HepG2 (cell line): ENCODE measurements around the gene SERTAD3. TPM values are rescaled to one million over a fixed set of nuclear protein-coding genes. Genes with fewer than 3 reads are reported as not detected.

Source experiments
- ATAC-seq: fragments of 200-7000 bp; cut with Tn5 transposase; 3 replicates; pipeline ENCODE4 v1.9.1; 2020; ENCODE audit warnings: mild to moderate bottlenecking, moderate library complexity
- BruUV-seq: library from RNA; stranded (reverse); fragments of 400-500 nt; replicated peaks from 2 replicates; lab custom pipeline; 2021; lab: Mats Ljungman, UMichigan
- CTCF ChIA-PET: fragments of 300-600 bp; formaldehyde crosslinking; extraction: SDS; loops from one replicate; lab custom pipeline; 2021; ENCODE audit warnings: low total read pairs, inconsistent platforms, low intra/inter-chr PET ratio; lab: Yijun Ruan, JAX
- POLR2A ChIA-PET: fragments of 350-600 bp; sonication (Branson Sonifier 250); formaldehyde crosslinking; loops from one replicate; lab custom pipeline; 2020; ENCODE audit warnings: antibody characterized with exemption, inconsistent platforms; lab: Yijun Ruan, JAX
- DNase-seq: peaks from one replicate; pipeline ENCODE4 v3.0.0-alpha.2; 2015; ENCODE audit warnings: low spot score
- FAIRE-seq: peaks from 3 replicates; lab custom pipeline; 2011; peaks lifted over from hg19 to GRCh38; lab: Jason Lieb, UNC
- H2AFZ ChIP-seq: one replicate; pipeline ENCODE4 v1.6.1; 2011; ENCODE audit warnings: low read length, inconsistent platforms
- H3K27ac ChIP-seq: fragments of 300-600 bp; 3 replicates; pipeline ENCODE4 v1.8.0; 2011; ENCODE audit warnings: mixed run types, mild to moderate bottlenecking, mixed read lengths, low read length, inconsistent platforms; ENCODE audit not compliant: insufficient read depth; ENCODE audit errors: extremely low read length
- H3K27me3 ChIP-seq, 2 experiments: fragments of 200-600 bp in 1 of 2; 2 replicates in 1 of 2; 3 replicates in 1 of 2; pipeline versions ENCODE4 v1.6.0 to v1.8.0; 2011; ENCODE audit warnings: low read length in 2 of 2, mild to moderate bottlenecking in 2 of 2, moderate library complexity in 2 of 2, inconsistent platforms in 1 of 2; ENCODE audit not compliant: insufficient read depth in 2 of 2, control insufficient read depth in 1 of 2
- H3K36me3 ChIP-seq, 2 experiments: fragments of 200-600 bp in 1 of 2; replicated peaks in 1 of 2; 2 replicates in 1 of 2; 3 replicates in 1 of 2; pipeline versions ENCODE4 v1.5.1 to v1.8.0; 2011; ENCODE audit warnings: low read length in 2 of 2, inconsistent platforms in 1 of 2; ENCODE audit not compliant: insufficient read depth in 2 of 2, control insufficient read depth in 1 of 2
- H3K4me1 ChIP-seq: 2 replicates; pipeline ENCODE4 v1.5.1; 2012; ENCODE audit warnings: low read length, inconsistent platforms; ENCODE audit not compliant: insufficient read depth
- H3K4me2 ChIP-seq: 2 replicates; pipeline ENCODE4 v1.6.0; 2011; ENCODE audit warnings: low read depth, low read length, inconsistent platforms
- H3K4me3 ChIP-seq, 3 experiments: fragments of 200-600 bp in 1 of 3; sonication (generic), shearing (Covaris generic) in 1 of 3; replicated peaks in 1 of 3; 2 replicates each; pipeline ENCODE4 v1.5.1; 2011 to 2016; ENCODE audit warnings: low read length in 3 of 3, inconsistent platforms in 2 of 3, low read depth in 2 of 3, mild to moderate bottlenecking in 2 of 3, control low read depth in 1 of 3, mixed read lengths in 1 of 3; ENCODE audit not compliant: insufficient read depth in 1 of 3
- H3K79me2 ChIP-seq: one replicate; pipeline ENCODE4 v1.6.1; 2011; ENCODE audit warnings: low read length, inconsistent platforms; ENCODE audit not compliant: insufficient read depth
- H3K9ac ChIP-seq: 2 replicates; pipeline ENCODE4 v1.6.0; 2011; ENCODE audit warnings: mild to moderate bottlenecking, low read depth, low read length, inconsistent platforms; ENCODE audit not compliant: insufficient read depth
- H3K9me3 ChIP-seq: 2 replicates; pipeline ENCODE4 v1.5.1; 2012; ENCODE audit warnings: mild to moderate bottlenecking, low read length
- H4K20me1 ChIP-seq: 2 replicates; pipeline ENCODE4 v1.6.0; 2011; ENCODE audit warnings: inconsistent platforms, mild to moderate bottlenecking, low read length, moderate library complexity; ENCODE audit not compliant: insufficient read depth
- ETV6 ChIP-seq: sonication (generic); formaldehyde crosslinking; conservative IDR thresholded peaks from 2 replicates; pipeline ENCODE4 v1.4.0; 2020; ENCODE audit warnings: missing genetic modification reagents
- HMG20A ChIP-seq: IDR thresholded peaks from 2 replicates; pipeline ENCODE4 v1.6.1; 2016; ENCODE audit warnings: borderline replicate concordance
- MED8 ChIP-seq: sonication (generic); formaldehyde crosslinking; IDR thresholded peaks from 2 replicates; pipeline ENCODE4 v1.8.1; 2023; ENCODE audit warnings: mild to moderate bottlenecking, missing genetic modification reagents; ENCODE audit not compliant: insufficient replicate concordance
- STAT5B ChIP-seq: sonication (generic); formaldehyde crosslinking; IDR thresholded peaks from 2 replicates; pipeline ENCODE4 v1.4.0; 2020; ENCODE audit warnings: missing genetic modification reagents
- TARDBP ChIP-seq: sonication (generic); formaldehyde crosslinking; IDR thresholded peaks from 2 replicates; pipeline ENCODE4 v1.8.0; 2022; ENCODE audit warnings: mild to moderate bottlenecking, missing genetic modification reagents
- TCF12 ChIP-seq, 2 experiments: fragments of 450-650 bp in 1 of 2; sonication (generic) in 1 of 2; formaldehyde crosslinking in 1 of 2; IDR thresholded peaks; 2 replicates each; pipeline versions ENCODE4 v1.6.1 to v1.8.0; 2017 to 2022; ENCODE audit warnings: antibody characterized with exemption in 1 of 2, mild to moderate bottlenecking in 1 of 2, missing genetic modification reagents in 1 of 2, moderate library complexity in 1 of 2
- ZNF101 ChIP-seq: sonication (generic); formaldehyde crosslinking; IDR thresholded peaks from 2 replicates; pipeline ENCODE4 v1.4.0; 2020; ENCODE audit warnings: mild to moderate bottlenecking, low read depth, missing genetic modification reagents, borderline replicate concordance
- ZNF160 ChIP-seq: sonication (generic); formaldehyde crosslinking; IDR thresholded peaks from 2 replicates; pipeline ENCODE4 v1.8.0; 2022; ENCODE audit warnings: mild to moderate bottlenecking, inconsistent platforms, missing genetic modification reagents
- ZNF17 ChIP-seq: sonication (generic); formaldehyde crosslinking; IDR thresholded peaks from 2 replicates; pipeline ENCODE4 v1.5.0; 2020; ENCODE audit warnings: mild to moderate bottlenecking, missing genetic modification reagents
- ZNF556 ChIP-seq: sonication (generic); formaldehyde crosslinking; IDR thresholded peaks from 2 replicates; pipeline ENCODE4 v1.4.0; 2020; ENCODE audit warnings: mild to moderate bottlenecking, missing genetic modification reagents, borderline replicate concordance
- ZNF629 ChIP-seq: sonication (generic); formaldehyde crosslinking; conservative IDR thresholded peaks from 2 replicates; pipeline ENCODE4 v1.5.0; 2020; ENCODE audit warnings: missing genetic modification reagents
- ZNF816 ChIP-seq: sonication (generic); formaldehyde crosslinking; IDR thresholded peaks from 2 replicates; pipeline ENCODE4 v1.8.0; 2022; ENCODE audit warnings: missing genetic modification reagents, mild to moderate bottlenecking, borderline replicate concordance
- WGBS: methylation state at CpG from one replicate; pipeline ENCODE4 v1.1.6; 2017; ENCODE audit warnings: low lambda C conversion rate; 5-methylcytosine and 5-hydroxymethylcytosine counted together
- in situ Hi-C: cut with HindIII; loops from 2 replicates; pipeline ENCODE4 v1.10.0; 2017; ENCODE audit warnings: low pct_unique_long_range_greater_than_20kb; ENCODE audit not compliant: extremely low pct_ligation_motif_present
- intact Hi-C: fragments of 100-400 bp; cut with micrococcal nuclease; formaldehyde crosslinking; loops from one replicate; pipeline ENCODE4 v1.10.0; 2022; ENCODE audit not compliant: unreplicated experiment
- polyA plus RNA-seq, 8 experiments: library from polyadenylated mRNA; depleted of rRNA in 3 of 8; stranded (reverse) in 7 of 8; unstranded in 1 of 8; fragments of >200 nt; fragmentation: Illumina TruSeq in 4 of 8; extraction: Trizol in 4 of 8; gene quantifications; 2 replicates each; pipeline versions ENCODE4 v1.2.1 to v1.2.3, GENCODE V29; 2011 to 2016; ENCODE audit warnings: low read depth in 4 of 8, missing spikeins in 1 of 8, mixed read lengths in 1 of 8; ENCODE audit not compliant: insufficient read depth in 1 of 8
- total RNA-seq, 5 experiments: library from RNA; depleted of rRNA; stranded (reverse); fragments of >200 nt; fragmentation: Illumina TruSeq; extraction: Trizol; gene quantifications; 2 replicates each; pipeline ENCODE4 v1.2.3, GENCODE V29; 2016; ENCODE audit warnings: low read depth in 1 of 5
- TF ChIP-seq, protein P1 (sequence below): IDR thresholded peaks from 2 replicates; pipeline ENCODE4 v1.6.1; 2016; ENCODE audit warnings: missing biosample characterization, missing genetic modification reagents, low read depth
- TF ChIP-seq, protein P2 (sequence below): sonication (generic); formaldehyde crosslinking; IDR thresholded peaks from 2 replicates; pipeline ENCODE4 v1.5.0; 2020; ENCODE audit warnings: mild to moderate bottlenecking, missing genetic modification reagents
- TF ChIP-seq, protein P3 (sequence below): sonication (generic); formaldehyde crosslinking; IDR thresholded peaks from 2 replicates; pipeline ENCODE4 v1.4.0; 2020; ENCODE audit warnings: missing genetic modification reagents, low read depth, mild to moderate bottlenecking, borderline replicate concordance
- TF ChIP-seq, protein P4 (sequence below): sonication (generic); formaldehyde crosslinking; IDR thresholded peaks from 2 replicates; pipeline ENCODE4 v1.9.0; 2021; ENCODE audit warnings: missing genetic modification reagents, borderline replicate concordance

The SERTAD3 gene
- total and polyA plus RNA-seq, 2 of the 13 experiments (the other 11 are each of a cell fraction or from before 2014, with no cell fraction given) = 9.6 to 16.9 TPM

DNA sequence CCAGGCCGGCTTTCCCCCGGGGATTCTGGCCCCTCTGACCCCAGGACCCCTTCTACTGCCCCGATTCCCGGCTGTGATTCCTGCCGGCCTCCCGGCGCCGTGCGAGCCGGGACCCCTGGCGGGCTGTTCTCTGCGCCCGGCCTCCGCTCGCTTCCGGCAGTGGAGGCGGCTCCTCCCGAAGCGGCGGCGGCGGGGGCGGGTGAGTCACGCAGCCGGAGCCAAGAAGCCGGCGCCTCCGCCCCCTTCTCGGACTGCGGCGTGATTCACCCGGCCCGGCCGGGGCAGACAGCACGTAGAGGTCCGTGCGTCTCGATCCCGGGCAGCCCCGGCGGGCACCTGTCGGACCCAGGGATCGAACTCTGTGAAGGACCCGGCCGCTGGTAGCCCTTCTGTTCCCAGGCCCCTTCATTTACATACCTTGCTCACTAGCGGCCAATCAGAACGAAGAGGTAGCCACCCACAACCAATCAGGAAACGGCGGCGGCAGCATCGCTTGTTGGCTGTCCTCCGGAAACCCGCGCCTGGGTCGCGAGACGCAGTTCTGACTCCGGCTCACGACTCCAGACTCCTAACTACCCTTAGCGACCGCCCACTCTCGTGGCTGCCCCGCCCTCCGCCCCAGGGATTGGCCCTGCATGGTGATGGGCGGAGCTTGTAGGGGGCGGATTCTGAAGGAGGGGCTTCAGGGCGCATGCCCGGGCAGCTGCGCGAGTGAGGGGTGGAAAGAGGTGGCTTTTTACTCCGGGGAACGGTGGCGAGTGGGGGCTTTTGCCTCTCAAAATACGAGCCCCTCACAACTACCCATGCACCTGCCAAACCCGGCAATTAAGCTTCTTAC lies 18.5 kb downstream of the SERTAD3 start, which contains the start of gene SERTAD1:
TSS of gene SERTAD1 (minus strand) at position 543 of the 838 bp plus-strand sequence. CDS start 2,446 bp downstream, outside the sequence.
- ChIA-PET CTCF (interaction anchor here (1.0 kb wide), 1 partner anchor 19 kb away, joined by 4 read pairs; the partner anchor contains the start of gene SERTAD3), POLR2A (interaction anchor here (0.5 to 4.5 kb wide), 25 partner anchors 9 to 373 kb away, joined by 3 to 80 read pairs (median 4); partner anchors contain the start of genes BLVRB, C19orf47, EGLN2 and PLD3)
- peaks cover 0 to 2% of the 10 kb centered on the region in 2 experiments; a peak in 1 of 5 replicates for H3K36me3 ChIP-seq
- H3K4me1 ChIP-seq = peaks cover 48% of the 10 kb centered on the region
- H3K27ac ChIP-seq = peak within 1 kb of the TSS; percentile 96
- H3K4me2 ChIP-seq = peak within 1 kb of the TSS; percentile 99
- peak within 1 kb of the TSS; percentile 85 for H3K9ac ChIP-seq
- ATAC-seq (peak; percentile 88), DNase-seq (peak; percentile 98), FAIRE-seq (peak; percentile 92)
- peaks cover 10% of the 10 kb centered on the region for H3K79me2 ChIP-seq
- H3K9me3 ChIP-seq = no peaks in the 10 kb centered on the region
- H4K20me1 ChIP-seq = no peaks in the 10 kb centered on the region
- BruUV-seq = TSS peak; percentile 75
- WGBS = 1% methylated on average over 20 of the region's 75 CpGs
- intact Hi-C loops = loop anchor here (10.0 kb wide), 1 partner anchor 81 kb away; the partner anchor contains the start of genes C19orf47 and PLD3
- H3K4me3 ChIP-seq = peak within 1 kb of the TSS; percentile 63 to 94 (median 86)
- in situ Hi-C loops = no loop called here
- no peaks in the 10 kb centered on the region; a peak in 1 of 5 replicates for H3K27me3 ChIP-seq
- H2AFZ ChIP-seq = peak within 1 kb of the TSS; percentile 55
- no peak for TF ChIP-seq STAT5B
- TF ChIP-seq, protein P1, sequence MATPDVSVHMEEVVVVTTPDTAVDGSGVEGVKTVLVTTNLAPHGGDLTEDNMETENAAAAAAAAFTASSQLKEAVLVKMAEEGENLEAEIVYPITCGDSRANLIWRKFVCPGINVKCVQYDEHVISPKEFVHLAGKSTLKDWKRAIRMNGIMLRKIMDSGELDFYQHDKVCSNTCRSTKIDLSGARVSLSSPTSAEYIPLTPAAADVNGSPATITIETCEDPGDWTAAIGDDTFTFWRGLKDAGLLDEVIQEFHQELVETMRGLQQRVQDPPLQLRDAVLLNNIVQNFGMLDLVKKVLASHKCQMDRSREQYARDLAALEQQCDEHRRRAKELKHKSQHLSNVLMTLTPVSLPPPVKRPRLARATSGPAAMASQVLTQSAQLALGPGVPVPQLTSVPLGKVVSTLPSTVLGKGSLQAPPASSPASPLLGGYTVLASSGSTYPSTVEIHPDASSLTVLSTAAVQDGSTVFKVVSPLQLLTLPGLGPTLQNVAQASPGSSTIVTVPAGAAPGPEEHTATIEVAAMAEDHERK (CRISPR knock-in tag) = no peak
- no peak; the same call in 1 of the 2 replicates for TF ChIP-seq ZNF629 (CRISPR knock-in tag)
- TF ChIP-seq TCF12 (IDR thresholded peaks at IDR 0.05) = no peak
- TF ChIP-seq TCF12 (CRISPR knock-in tag; IDR thresholded peaks at IDR 0.05) = 0 out of 2 replicates have a peak, but pooled peaks have one; percentile 53
- TF ChIP-seq ZNF17 (CRISPR knock-in tag) = no peak
- TF ChIP-seq TARDBP (CRISPR knock-in tag) = no peak
- TF ChIP-seq MED8 (CRISPR knock-in tag) = peak; percentile 10
- no peak for TF ChIP-seq ZNF101 (CRISPR knock-in tag)
- TF ChIP-seq, protein P2, sequence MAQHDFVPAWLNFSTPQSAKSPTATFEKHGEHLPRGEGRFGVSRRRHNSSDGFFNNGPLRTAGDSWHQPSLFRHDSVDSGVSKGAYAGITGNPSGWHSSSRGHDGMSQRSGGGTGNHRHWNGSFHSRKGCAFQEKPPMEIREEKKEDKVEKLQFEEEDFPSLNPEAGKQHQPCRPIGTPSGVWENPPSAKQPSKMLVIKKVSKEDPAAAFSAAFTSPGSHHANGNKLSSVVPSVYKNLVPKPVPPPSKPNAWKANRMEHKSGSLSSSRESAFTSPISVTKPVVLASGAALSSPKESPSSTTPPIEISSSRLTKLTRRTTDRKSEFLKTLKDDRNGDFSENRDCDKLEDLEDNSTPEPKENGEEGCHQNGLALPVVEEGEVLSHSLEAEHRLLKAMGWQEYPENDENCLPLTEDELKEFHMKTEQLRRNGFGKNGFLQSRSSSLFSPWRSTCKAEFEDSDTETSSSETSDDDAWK = no peak
- no peak; the same call in 1 of the 2 replicates for TF ChIP-seq ZNF556 (CRISPR knock-in tag)
- TF ChIP-seq, protein P3, sequence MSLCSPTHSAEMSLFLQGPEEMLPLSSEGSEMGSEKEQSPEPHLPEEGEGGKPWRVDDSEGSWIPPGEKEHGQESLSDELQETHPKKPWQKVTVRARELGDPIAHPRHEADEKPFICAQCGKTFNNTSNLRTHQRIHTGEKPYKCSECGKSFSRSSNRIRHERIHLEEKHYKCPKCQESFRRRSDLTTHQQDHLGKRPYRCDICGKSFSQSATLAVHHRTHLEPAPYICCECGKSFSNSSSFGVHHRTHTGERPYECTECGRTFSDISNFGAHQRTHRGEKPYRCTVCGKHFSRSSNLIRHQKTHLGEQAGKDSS (CRISPR knock-in tag) = no peak; the same call in 1 of the 2 replicates
- no peak for TF ChIP-seq ETV6 (CRISPR knock-in tag)
- TF ChIP-seq, protein P4, sequence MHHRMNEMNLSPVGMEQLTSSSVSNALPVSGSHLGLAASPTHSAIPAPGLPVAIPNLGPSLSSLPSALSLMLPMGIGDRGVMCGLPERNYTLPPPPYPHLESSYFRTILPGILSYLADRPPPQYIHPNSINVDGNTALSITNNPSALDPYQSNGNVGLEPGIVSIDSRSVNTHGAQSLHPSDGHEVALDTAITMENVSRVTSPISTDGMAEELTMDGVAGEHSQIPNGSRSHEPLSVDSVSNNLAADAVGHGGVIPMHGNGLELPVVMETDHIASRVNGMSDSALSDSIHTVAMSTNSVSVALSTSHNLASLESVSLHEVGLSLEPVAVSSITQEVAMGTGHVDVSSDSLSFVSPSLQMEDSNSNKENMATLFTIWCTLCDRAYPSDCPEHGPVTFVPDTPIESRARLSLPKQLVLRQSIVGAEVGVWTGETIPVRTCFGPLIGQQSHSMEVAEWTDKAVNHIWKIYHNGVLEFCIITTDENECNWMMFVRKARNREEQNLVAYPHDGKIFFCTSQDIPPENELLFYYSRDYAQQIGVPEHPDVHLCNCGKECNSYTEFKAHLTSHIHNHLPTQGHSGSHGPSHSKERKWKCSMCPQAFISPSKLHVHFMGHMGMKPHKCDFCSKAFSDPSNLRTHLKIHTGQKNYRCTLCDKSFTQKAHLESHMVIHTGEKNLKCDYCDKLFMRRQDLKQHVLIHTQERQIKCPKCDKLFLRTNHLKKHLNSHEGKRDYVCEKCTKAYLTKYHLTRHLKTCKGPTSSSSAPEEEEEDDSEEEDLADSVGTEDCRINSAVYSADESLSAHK (CRISPR knock-in tag) = no peak
- 0 out of 2 replicates have a peak, but pooled peaks have one; percentile 27 for TF ChIP-seq ZNF816
- TF ChIP-seq ZNF160 (CRISPR knock-in tag) = no peak
- no peak for TF ChIP-seq HMG20A (CRISPR knock-in tag)
